ENCODE measurements around the gene MROH7.

The MROH7 gene

GRCh38 chr1:54649921-54650320, 8.3 kb downstream of the MROH7 start:
- no peak for DNase-seq

GRCh38 chr1:54650417-54650816, 8.8 kb downstream of the MROH7 start:
- DNase-seq: no peak

- DNase-seq: no peak
Observed at GRCh38 chr1:54651608-54652007, 10.0 kb downstream of the MROH7 start.

GRCh38 chr1:54652168-54652567, 10.6 kb downstream of the MROH7 start:
- DNase-seq: no peak

- no peak for DNase-seq
Observed at GRCh38 chr1:54653036-54653435, 11.4 kb downstream of the MROH7 start.

- DNase-seq: no peak
Observed at GRCh38 chr1:54658164-54658913, 16.8 kb downstream of the MROH7 start.

GRCh38 chr1:54663725-54664124, 22.1 kb downstream of the MROH7 start:
- DNase-seq: no peak

- no peak for DNase-seq
Observed at GRCh38 chr1:54664364-54664763, 22.8 kb downstream of the MROH7 start.

- no peak for DNase-seq
Observed at GRCh38 chr1:54665852-54666251, 24.3 kb downstream of the MROH7 start.

GRCh38 chr1:54666333-54666732, 24.7 kb downstream of the MROH7 start:
- no peak for DNase-seq

- no peak for DNase-seq
Observed at GRCh38 chr1:54667797-54668196, 26.2 kb downstream of the MROH7 start.

GRCh38 chr1:54668567-54668966, 27.0 kb downstream of the MROH7 start:
- no peak for DNase-seq

GRCh38 chr1:54671985-54672608, 30.5 kb downstream of the MROH7 start:
- DNase-seq: peak in 6 of 51 donors; percentile 3 to 16 (median 11)

GRCh38 chr1:54678776-54679643, 37.4 kb downstream of the MROH7 start:
- no peak for DNase-seq

- DNase-seq: no peak
Observed at GRCh38 chr1:54679706-54680105, 38.1 kb downstream of the MROH7 start.

GRCh38 chr1:54680387-54680786, 38.8 kb downstream of the MROH7 start:
- no peak for DNase-seq

- DNase-seq: no peak
Observed at GRCh38 chr1:54681358-54681757, 39.8 kb downstream of the MROH7 start.

GRCh38 chr1:54683453-54683852, 41.9 kb downstream of the MROH7 start:
- no peak for DNase-seq

- no peak for DNase-seq
Observed at GRCh38 chr1:54685335-54685905, 43.8 kb downstream of the MROH7 start.

- no peak for DNase-seq
Observed at GRCh38 chr1:54686155-54686554, 44.6 kb downstream of the MROH7 start.

- no peak for DNase-seq
Observed at GRCh38 chr1:54694771-54695170, 53.2 kb downstream of the MROH7 start.

GRCh38 chr1:54695221-54695620, 53.6 kb downstream of the MROH7 start:
- DNase-seq: no peak
